GM21619 (cell line): ENCODE data around the gene PIP5K1C.

ENCODE experiments used
- ATAC-seq: cut with Tn5 transposase; IDR thresholded peaks from one replicate; pipeline ENCODE4 v1.9.1; 2021; ENCODE audit not compliant: unreplicated experiment

Gene PIP5K1C

GRCh38 chr19:3613818-3614661 lies 86.2 kb downstream of the PIP5K1C start:
- no peak for ATAC-seq

- ATAC-seq, result no peak
These were observed 87.1 kb downstream of the PIP5K1C start for GRCh38 chr19:3612901-3613741.

- ATAC-seq, result no peak
These were observed 87.9 kb downstream of the PIP5K1C start for GRCh38 chr19:3612330-3612729.

GRCh38 chr19:3611841-3612240 lies 88.4 kb downstream of the PIP5K1C start:
- ATAC-seq, result no peak

GRCh38 chr19:3610745-3611717 lies 89.2 kb downstream of the PIP5K1C start:
- no peak for ATAC-seq

- ATAC-seq, result no peak
These were observed 90.2 kb downstream of the PIP5K1C start for GRCh38 chr19:3609779-3610719.

GRCh38 chr19:3608750-3609322 lies 91.4 kb downstream of the PIP5K1C start:
- ATAC-seq, result no peak

- no peak for ATAC-seq
These were observed 92.1 kb downstream of the PIP5K1C start for GRCh38 chr19:3608079-3608641.

- ATAC-seq, result no peak
These were observed 92.8 kb downstream of the PIP5K1C start for GRCh38 chr19:3607303-3608078.

- no peak for ATAC-seq
These were observed 93.5 kb downstream of the PIP5K1C start, which contains the start of gene TBXA2R for GRCh38 chr19:3606690-3607289. Gene TBXA2R (minus strand): TSS chr19:3606875. CDS start chr19:3600634, 6,241 bp downstream.

GRCh38 chr19:3606174-3606689 lies 94.0 kb downstream of the PIP5K1C start:
- no peak for ATAC-seq

- ATAC-seq, result no peak
These were observed 94.5 kb downstream of the PIP5K1C start for GRCh38 chr19:3605770-3606169.

- no peak for ATAC-seq
These were observed 94.9 kb downstream of the PIP5K1C start for GRCh38 chr19:3605361-3605760.

- no peak for ATAC-seq
These were observed 95.3 kb downstream of the PIP5K1C start for GRCh38 chr19:3604987-3605343.

- ATAC-seq, result no peak
These were observed 95.9 kb downstream of the PIP5K1C start for GRCh38 chr19:3604227-3604986.

- ATAC-seq, result no peak
These were observed 97.0 kb downstream of the PIP5K1C start for GRCh38 chr19:3603121-3603811.
